Liver (tissue), 3 donors: Measurements from ENCODE around the gene TMA7B.

ENCODE experiments used
- CTCF ChIP-seq: fragments of 150-350 bp; IDR thresholded peaks from 2 replicates; pipeline ENCODE4 v1.5.1; 2017; ENCODE audit warnings: improper control_type of control experiment, low read depth, low read length; ENCODE audit not compliant: missing input control
- EGR1 ChIP-seq, 2 donors: IDR thresholded peaks; 2 replicates each; pipeline ENCODE4 v1.6.1; 2016 to 2018; ENCODE audit warnings: antibody characterized with exemption in 2 of 2, low read depth in 2 of 2
- FOXA1 ChIP-seq: IDR thresholded peaks from 2 replicates; pipeline ENCODE4 v1.6.1; 2016; ENCODE audit warnings: antibody characterized with exemption
- GABPA ChIP-seq, 2 donors: IDR thresholded peaks in 1 of 2; conservative IDR thresholded peaks in 1 of 2; 2 replicates each; pipeline ENCODE4 v1.6.1; 2016; ENCODE audit warnings: antibody characterized with exemption in 2 of 2, mild to moderate bottlenecking in 1 of 2, moderate library complexity in 1 of 2
- JUND ChIP-seq, 2 donors: IDR thresholded peaks; 2 replicates each; pipeline ENCODE4 v1.6.1; 2016; ENCODE audit warnings: antibody characterized with exemption in 2 of 2
- MAX ChIP-seq: IDR thresholded peaks from 2 replicates; pipeline ENCODE4 v1.6.1; 2016; ENCODE audit warnings: antibody characterized with exemption
- RAD21 ChIP-seq, 2 donors: IDR thresholded peaks; 2 replicates each; pipeline ENCODE4 v1.6.1; 2016; ENCODE audit warnings: antibody characterized with exemption in 2 of 2, mild to moderate bottlenecking in 2 of 2
- RXRA ChIP-seq, 2 donors: IDR thresholded peaks; 2 replicates each; pipeline ENCODE4 v1.6.1; 2017 to 2018; ENCODE audit warnings: antibody characterized with exemption in 2 of 2, mild to moderate bottlenecking in 1 of 2
- SP1 ChIP-seq: IDR thresholded peaks from 2 replicates; pipeline ENCODE4 v1.6.1; 2018; ENCODE audit warnings: antibody characterized with exemption, mild to moderate bottlenecking
- TAF1 ChIP-seq: conservative IDR thresholded peaks from 2 replicates; pipeline ENCODE4 v1.6.1; 2016; ENCODE audit warnings: antibody characterized with exemption, mild to moderate bottlenecking
- YY1 ChIP-seq: IDR thresholded peaks from 2 replicates; pipeline ENCODE4 v1.6.1; 2016; ENCODE audit warnings: antibody characterized with exemption, mild to moderate bottlenecking
- ZBTB33 ChIP-seq: IDR thresholded peaks from 2 replicates; pipeline ENCODE4 v1.6.1; 2016; ENCODE audit warnings: antibody characterized with exemption
- TF ChIP-seq, protein P1 (sequence below): IDR thresholded peaks from 2 replicates; pipeline ENCODE4 v1.6.1; 2016; ENCODE audit warnings: antibody characterized with exemption, mild to moderate bottlenecking
- TF ChIP-seq, protein P2 (sequence below): IDR thresholded peaks from 2 replicates; pipeline ENCODE4 v1.6.1; 2016; ENCODE audit warnings: antibody characterized with exemption
- donor health status: healthy.
- donor health status: healthy.

- no peak for TF ChIP-seq EGR1 (IDR thresholded peaks at IDR 0.05; ENCODE audit: low read depth in 2 of 2)
- no peak for TF ChIP-seq CTCF
- TF ChIP-seq, protein P1, sequence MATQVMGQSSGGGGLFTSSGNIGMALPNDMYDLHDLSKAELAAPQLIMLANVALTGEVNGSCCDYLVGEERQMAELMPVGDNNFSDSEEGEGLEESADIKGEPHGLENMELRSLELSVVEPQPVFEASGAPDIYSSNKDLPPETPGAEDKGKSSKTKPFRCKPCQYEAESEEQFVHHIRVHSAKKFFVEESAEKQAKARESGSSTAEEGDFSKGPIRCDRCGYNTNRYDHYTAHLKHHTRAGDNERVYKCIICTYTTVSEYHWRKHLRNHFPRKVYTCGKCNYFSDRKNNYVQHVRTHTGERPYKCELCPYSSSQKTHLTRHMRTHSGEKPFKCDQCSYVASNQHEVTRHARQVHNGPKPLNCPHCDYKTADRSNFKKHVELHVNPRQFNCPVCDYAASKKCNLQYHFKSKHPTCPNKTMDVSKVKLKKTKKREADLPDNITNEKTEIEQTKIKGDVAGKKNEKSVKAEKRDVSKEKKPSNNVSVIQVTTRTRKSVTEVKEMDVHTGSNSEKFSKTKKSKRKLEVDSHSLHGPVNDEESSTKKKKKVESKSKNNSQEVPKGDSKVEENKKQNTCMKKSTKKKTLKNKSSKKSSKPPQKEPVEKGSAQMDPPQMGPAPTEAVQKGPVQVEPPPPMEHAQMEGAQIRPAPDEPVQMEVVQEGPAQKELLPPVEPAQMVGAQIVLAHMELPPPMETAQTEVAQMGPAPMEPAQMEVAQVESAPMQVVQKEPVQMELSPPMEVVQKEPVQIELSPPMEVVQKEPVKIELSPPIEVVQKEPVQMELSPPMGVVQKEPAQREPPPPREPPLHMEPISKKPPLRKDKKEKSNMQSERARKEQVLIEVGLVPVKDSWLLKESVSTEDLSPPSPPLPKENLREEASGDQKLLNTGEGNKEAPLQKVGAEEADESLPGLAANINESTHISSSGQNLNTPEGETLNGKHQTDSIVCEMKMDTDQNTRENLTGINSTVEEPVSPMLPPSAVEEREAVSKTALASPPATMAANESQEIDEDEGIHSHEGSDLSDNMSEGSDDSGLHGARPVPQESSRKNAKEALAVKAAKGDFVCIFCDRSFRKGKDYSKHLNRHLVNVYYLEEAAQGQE = no peak
- TF ChIP-seq FOXA1 = no peak
- TF ChIP-seq YY1 = no peak
- TF ChIP-seq RXRA (IDR thresholded peaks at IDR 0.05) = no peak
- TF ChIP-seq MAX = no peak
- TF ChIP-seq SP1 = no peak
- no peak for TF ChIP-seq TAF1
- TF ChIP-seq RAD21 (IDR thresholded peaks at IDR 0.05) = no peak
- TF ChIP-seq GABPA (IDR thresholded peaks at IDR 0.05 in 1 of 2, conservative IDR thresholded peaks at IDR 0.05 in 1 of 2) = no peak
- no peak for TF ChIP-seq ZBTB33
- TF ChIP-seq JUND (IDR thresholded peaks at IDR 0.05) = no peak
- TF ChIP-seq, protein P2, sequence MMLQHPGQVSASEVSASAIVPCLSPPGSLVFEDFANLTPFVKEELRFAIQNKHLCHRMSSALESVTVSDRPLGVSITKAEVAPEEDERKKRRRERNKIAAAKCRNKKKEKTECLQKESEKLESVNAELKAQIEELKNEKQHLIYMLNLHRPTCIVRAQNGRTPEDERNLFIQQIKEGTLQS = no peak
Measured at GRCh38 chr22:39994041-39994565, 33.9 kb downstream of the TMA7B start.
